Neural crest cell (in vitro differentiated cells): Measurements from ENCODE around the gene MGST2. TPM values are rescaled to one million over a fixed set of nuclear protein-coding genes. Genes with fewer than 3 reads are reported as not detected.

Source experiments
- DNase-seq: peaks from one replicate; pipeline ENCODE4 v3.0.0; 2021; ENCODE audit warnings: low read depth, mixed read lengths, low spot score
- H3K27ac Mint-ChIP-seq: one replicate; pipeline ENCODE4 v1.8.0; 2021; ENCODE audit warnings: mild to moderate bottlenecking, mixed read lengths; ENCODE audit not compliant: unreplicated experiment
- H3K27me3 Mint-ChIP-seq: 2 replicates; pipeline ENCODE4 v1.8.0; 2021; ENCODE audit warnings: low read depth, mild to moderate bottlenecking, mixed read lengths
- H3K36me3 Mint-ChIP-seq: 2 replicates; pipeline ENCODE4 v1.8.0; 2021; ENCODE audit warnings: low read depth, mild to moderate bottlenecking, mixed read lengths
- H3K4me1 Mint-ChIP-seq: 2 replicates; pipeline ENCODE4 v1.8.0; 2021; ENCODE audit warnings: mixed read lengths
- H3K4me3 Mint-ChIP-seq: one replicate; pipeline ENCODE4 v1.8.0; 2021; ENCODE audit warnings: mild to moderate bottlenecking, mixed read lengths
- H3K9me3 Mint-ChIP-seq: 2 replicates; pipeline ENCODE4 v1.8.0; 2021; ENCODE audit warnings: mixed read lengths
- total RNA-seq: library from RNA; stranded (reverse); gene quantifications from 2 replicates; pipeline ENCODE4 v1.2.1, GENCODE V29; 2021
- TF ChIP-seq, protein P1 (sequence below): fragments of 200-600 bp; sonication (generic); conservative IDR thresholded peaks from 2 replicates; pipeline ENCODE4 v1.5.0; 2021; ENCODE audit warnings: antibody characterized with exemption, mild to moderate bottlenecking

The MGST2 gene
- total RNA-seq, 1 donor from 2014 or later: 15.3 TPM

DNA sequence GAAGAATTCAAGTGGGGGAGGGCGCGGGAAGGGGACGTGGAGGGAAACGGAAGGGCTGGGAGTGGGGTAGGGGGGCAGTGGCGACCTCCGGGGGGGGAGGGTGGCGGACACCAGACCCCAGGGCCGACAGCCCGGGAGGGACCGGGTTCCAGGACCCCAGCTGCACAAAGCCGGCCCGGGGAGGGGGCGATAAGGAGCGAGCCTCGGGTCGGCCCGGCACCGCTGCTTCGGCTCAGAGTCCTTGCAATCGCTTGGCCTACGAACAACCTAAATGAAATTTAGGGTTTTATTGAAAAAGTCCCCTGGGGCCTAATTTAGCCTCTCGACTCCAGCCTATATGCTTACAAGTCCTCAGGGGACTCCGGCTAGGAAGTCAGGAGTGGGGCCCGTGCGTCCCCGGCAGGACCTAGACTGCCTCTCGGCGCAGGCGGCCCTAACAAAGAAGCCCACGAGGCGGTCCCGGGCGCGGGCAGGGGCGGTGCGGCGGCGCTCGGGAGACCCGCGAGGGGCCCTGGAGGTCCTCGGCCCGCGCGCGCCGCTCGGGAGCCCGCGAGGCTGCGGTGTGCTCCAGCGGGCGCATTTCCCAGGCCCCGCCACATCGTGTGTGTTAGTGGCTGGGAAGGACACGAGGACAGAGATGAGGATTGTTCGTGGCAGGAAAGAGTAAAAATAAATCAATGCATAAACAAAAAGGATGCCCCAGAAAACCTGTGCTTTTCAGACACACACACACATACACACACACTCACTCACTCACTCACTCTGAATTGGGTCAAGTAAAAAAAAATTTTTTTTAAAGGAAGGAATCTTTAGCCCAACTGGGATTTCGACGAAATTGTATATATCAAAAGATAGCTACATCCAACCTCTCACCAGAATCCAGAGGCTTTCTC, 70.0 kb downstream of the MGST2 start:
- H3K4me3 Mint-ChIP-seq: peak overlapping the region; percentile 86
- peak overlapping the region; percentile 99 for H3K27ac Mint-ChIP-seq
- no peaks in the 10 kb centered on the region for H3K36me3 Mint-ChIP-seq
- H3K4me1 Mint-ChIP-seq: peaks cover 68% of the 10 kb centered on the region
- H3K9me3 Mint-ChIP-seq: no peaks in the 10 kb centered on the region
- peak; percentile 63 for DNase-seq
- TF ChIP-seq, protein P1, sequence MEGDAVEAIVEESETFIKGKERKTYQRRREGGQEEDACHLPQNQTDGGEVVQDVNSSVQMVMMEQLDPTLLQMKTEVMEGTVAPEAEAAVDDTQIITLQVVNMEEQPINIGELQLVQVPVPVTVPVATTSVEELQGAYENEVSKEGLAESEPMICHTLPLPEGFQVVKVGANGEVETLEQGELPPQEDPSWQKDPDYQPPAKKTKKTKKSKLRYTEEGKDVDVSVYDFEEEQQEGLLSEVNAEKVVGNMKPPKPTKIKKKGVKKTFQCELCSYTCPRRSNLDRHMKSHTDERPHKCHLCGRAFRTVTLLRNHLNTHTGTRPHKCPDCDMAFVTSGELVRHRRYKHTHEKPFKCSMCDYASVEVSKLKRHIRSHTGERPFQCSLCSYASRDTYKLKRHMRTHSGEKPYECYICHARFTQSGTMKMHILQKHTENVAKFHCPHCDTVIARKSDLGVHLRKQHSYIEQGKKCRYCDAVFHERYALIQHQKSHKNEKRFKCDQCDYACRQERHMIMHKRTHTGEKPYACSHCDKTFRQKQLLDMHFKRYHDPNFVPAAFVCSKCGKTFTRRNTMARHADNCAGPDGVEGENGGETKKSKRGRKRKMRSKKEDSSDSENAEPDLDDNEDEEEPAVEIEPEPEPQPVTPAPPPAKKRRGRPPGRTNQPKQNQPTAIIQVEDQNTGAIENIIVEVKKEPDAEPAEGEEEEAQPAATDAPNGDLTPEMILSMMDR: no peak
- no peaks in the 10 kb centered on the region for H3K27me3 Mint-ChIP-seq

GRCh38 chr4:139736274-139736660, 70.6 kb downstream of the MGST2 start:
- H3K4me1 Mint-ChIP-seq: peaks cover 72% of the 10 kb centered on the region
- DNase-seq: no peak
- H3K36me3 Mint-ChIP-seq: no peaks in the 10 kb centered on the region
- no peaks in the 10 kb centered on the region for H3K27me3 Mint-ChIP-seq
- H3K4me3 Mint-ChIP-seq: peak overlapping the region; percentile 79
- H3K27ac Mint-ChIP-seq: peak overlapping the region; percentile 93
- TF ChIP-seq, protein P1: no peak
- H3K9me3 Mint-ChIP-seq: no peaks in the 10 kb centered on the region

GRCh38 chr4:139736661-139737060, 71.0 kb downstream of the MGST2 start:
- Mint-ChIP-seq H3K4me3 (peak overlapping the region; percentile 79), H3K27ac (no peak overlapping the region), H3K9me3 (no peaks in the 10 kb centered on the region), H3K27me3 (no peaks in the 10 kb centered on the region), H3K4me1 (peaks cover 72% of the 10 kb centered on the region), H3K36me3 (no peaks in the 10 kb centered on the region)
- TF ChIP-seq, protein P1: no peak
- DNase-seq: no peak

GRCh38 chr4:139738846-139739613, 73.4 kb downstream of the MGST2 start:
- peak overlapping the region; percentile 6 for H3K4me3 Mint-ChIP-seq
- no peak overlapping the region for H3K27ac Mint-ChIP-seq
- H3K4me1 Mint-ChIP-seq: peaks cover 65% of the 10 kb centered on the region
- no peaks in the 10 kb centered on the region for H3K27me3 Mint-ChIP-seq
- TF ChIP-seq, protein P1: no peak
- no peaks in the 10 kb centered on the region for H3K36me3 Mint-ChIP-seq
- no peak for DNase-seq
- no peaks in the 10 kb centered on the region for H3K9me3 Mint-ChIP-seq

GRCh38 chr4:139740121-139740520, 74.5 kb downstream of the MGST2 start:
- H3K27me3 Mint-ChIP-seq: no peaks in the 10 kb centered on the region
- no peak for DNase-seq
- H3K4me1 Mint-ChIP-seq: peaks cover 62% of the 10 kb centered on the region
- no peaks in the 10 kb centered on the region for H3K9me3 Mint-ChIP-seq
- no peak overlapping the region for H3K4me3 Mint-ChIP-seq
- H3K27ac Mint-ChIP-seq: peak overlapping the region; percentile 1
- peaks cover 3% of the 10 kb centered on the region for H3K36me3 Mint-ChIP-seq
- TF ChIP-seq, protein P1: no peak
